DOHH2 (cell line): ENCODE data around the gene SMYD1.

Experiments used
- H3F3A ChIP-seq: fragments of 200-600 bp; sonication (generic), shearing (Covaris generic); 2 replicates; pipeline ENCODE4 v1.6.0; 2016; ENCODE audit warnings: antibody characterized with exemption, mild to moderate bottlenecking; ENCODE audit not compliant: control insufficient read depth, insufficient read depth
- H3K27ac ChIP-seq: fragments of 200-600 bp; sonication (generic); 2 replicates; pipeline ENCODE4 v1.5.1; 2014; ENCODE audit warnings: low read depth, mild to moderate bottlenecking, low read length, moderate library complexity
- H3K27me3 ChIP-seq: fragments of 200-600 bp; sonication (generic); 2 replicates; pipeline ENCODE4 v1.6.1; 2014; ENCODE audit warnings: mild to moderate bottlenecking, low read length, mixed read lengths; ENCODE audit not compliant: control insufficient read depth
- H3K36me3 ChIP-seq: fragments of 200-600 bp; sonication (generic); 2 replicates; pipeline ENCODE4 v1.6.1; 2014; ENCODE audit warnings: mild to moderate bottlenecking, low read length, moderate library complexity, mixed read lengths; ENCODE audit not compliant: control insufficient read depth
- H3K4me1 ChIP-seq: fragments of 200-600 bp; sonication (generic); 2 replicates; pipeline ENCODE4 v1.6.1; 2014; ENCODE audit warnings: mild to moderate bottlenecking, low read length, mixed read lengths; ENCODE audit not compliant: control insufficient read depth
- H3K4me2 ChIP-seq: fragments of 200-600 bp; sonication (generic); 2 replicates; pipeline ENCODE4 v1.6.0; 2014; ENCODE audit warnings: mild to moderate bottlenecking, low read length, moderate library complexity
- H3K4me3 ChIP-seq: fragments of 200-600 bp; sonication (generic); 2 replicates; pipeline ENCODE4 v1.5.1; 2014; ENCODE audit warnings: mild to moderate bottlenecking, low read length, mixed read lengths
- H3K79me2 ChIP-seq: fragments of 200-600 bp; sonication (generic); 2 replicates; pipeline ENCODE4 v1.6.1; 2014; ENCODE audit warnings: mild to moderate bottlenecking, low read length, mixed read lengths; ENCODE audit not compliant: control insufficient read depth
- H3K9me2 ChIP-seq: fragments of 200-600 bp; sonication (generic); replicated peaks from 2 replicates; pipeline ENCODE4 v1.6.1; 2014; ENCODE audit warnings: mild to moderate bottlenecking, low read length, mixed read lengths; ENCODE audit not compliant: control insufficient read depth
- H3K9me3 ChIP-seq: fragments of 200-600 bp; sonication (generic); 2 replicates; pipeline ENCODE4 v1.6.1; 2014; ENCODE audit warnings: antibody characterized with exemption, low read length, mixed read lengths; ENCODE audit not compliant: control insufficient read depth, insufficient read depth
- H4K20me1 ChIP-seq: fragments of 200-600 bp; sonication (generic); 2 replicates; pipeline ENCODE4 v1.6.0; 2014; ENCODE audit warnings: low read depth, mild to moderate bottlenecking, antibody characterized with exemption, low read length, moderate library complexity; ENCODE audit not compliant: control insufficient read depth, insufficient read depth
- EZH2phosphoT487 ChIP-seq: fragments of 200-600 bp; sonication (generic); IDR thresholded peaks from 2 replicates; pipeline ENCODE4 v1.6.1; 2017; ENCODE audit warnings: borderline replicate concordance, mild to moderate bottlenecking, antibody characterized with exemption, low read length, moderate library complexity, mixed read lengths
- TF ChIP-seq, protein P1 (sequence below): fragments of 200-600 bp; sonication (generic); IDR thresholded peaks from one replicate; pipeline ENCODE4 v1.5.1; 2014; ENCODE audit warnings: antibody characterized with exemption, mild to moderate bottlenecking, low read depth, low read length; ENCODE audit not compliant: poor library complexity, severe bottlenecking

The SMYD1 gene

DNA sequence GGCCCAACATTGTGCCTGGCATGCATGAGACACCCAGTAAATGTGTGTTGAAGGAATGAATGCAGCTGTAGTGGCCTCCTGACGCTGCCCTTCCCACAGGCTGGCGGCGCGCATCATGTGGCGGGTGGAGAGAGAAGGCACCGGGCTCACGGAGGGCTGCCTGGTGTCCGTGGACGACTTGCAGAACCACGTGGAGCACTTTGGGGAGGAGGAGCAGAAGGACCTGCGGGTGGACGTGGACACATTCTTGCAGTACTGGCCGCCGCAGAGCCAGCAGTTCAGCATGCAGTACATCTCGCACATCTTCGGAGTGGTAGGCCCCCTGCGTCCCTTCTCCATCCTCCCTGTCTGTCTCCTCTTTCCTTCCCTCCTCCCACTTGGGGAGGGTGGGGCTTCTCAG, 20.1 kb downstream of the SMYD1 start:
- no peaks in the 10 kb centered on the region for H3K4me1 ChIP-seq
- no peaks in the 10 kb centered on the region for H3K9me3 ChIP-seq
- H3K79me2 ChIP-seq, result no peaks in the 10 kb centered on the region
- no peaks in the 10 kb centered on the region for H3F3A ChIP-seq
- H3K4me3 ChIP-seq, result no peak overlapping the region
- H3K36me3 ChIP-seq, result no peaks in the 10 kb centered on the region
- H3K27ac ChIP-seq, result no peak overlapping the region
- no peak overlapping the region for H3K4me2 ChIP-seq
- H3K27me3 ChIP-seq, result no peaks in the 10 kb centered on the region
- TF ChIP-seq, protein P1, sequence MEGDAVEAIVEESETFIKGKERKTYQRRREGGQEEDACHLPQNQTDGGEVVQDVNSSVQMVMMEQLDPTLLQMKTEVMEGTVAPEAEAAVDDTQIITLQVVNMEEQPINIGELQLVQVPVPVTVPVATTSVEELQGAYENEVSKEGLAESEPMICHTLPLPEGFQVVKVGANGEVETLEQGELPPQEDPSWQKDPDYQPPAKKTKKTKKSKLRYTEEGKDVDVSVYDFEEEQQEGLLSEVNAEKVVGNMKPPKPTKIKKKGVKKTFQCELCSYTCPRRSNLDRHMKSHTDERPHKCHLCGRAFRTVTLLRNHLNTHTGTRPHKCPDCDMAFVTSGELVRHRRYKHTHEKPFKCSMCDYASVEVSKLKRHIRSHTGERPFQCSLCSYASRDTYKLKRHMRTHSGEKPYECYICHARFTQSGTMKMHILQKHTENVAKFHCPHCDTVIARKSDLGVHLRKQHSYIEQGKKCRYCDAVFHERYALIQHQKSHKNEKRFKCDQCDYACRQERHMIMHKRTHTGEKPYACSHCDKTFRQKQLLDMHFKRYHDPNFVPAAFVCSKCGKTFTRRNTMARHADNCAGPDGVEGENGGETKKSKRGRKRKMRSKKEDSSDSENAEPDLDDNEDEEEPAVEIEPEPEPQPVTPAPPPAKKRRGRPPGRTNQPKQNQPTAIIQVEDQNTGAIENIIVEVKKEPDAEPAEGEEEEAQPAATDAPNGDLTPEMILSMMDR, result no peak
- TF ChIP-seq EZH2phosphoT487, result no peak
- no peaks in the 10 kb centered on the region for H4K20me1 ChIP-seq
- H3K9me2 ChIP-seq, result no peaks in the 10 kb centered on the region

DNA sequence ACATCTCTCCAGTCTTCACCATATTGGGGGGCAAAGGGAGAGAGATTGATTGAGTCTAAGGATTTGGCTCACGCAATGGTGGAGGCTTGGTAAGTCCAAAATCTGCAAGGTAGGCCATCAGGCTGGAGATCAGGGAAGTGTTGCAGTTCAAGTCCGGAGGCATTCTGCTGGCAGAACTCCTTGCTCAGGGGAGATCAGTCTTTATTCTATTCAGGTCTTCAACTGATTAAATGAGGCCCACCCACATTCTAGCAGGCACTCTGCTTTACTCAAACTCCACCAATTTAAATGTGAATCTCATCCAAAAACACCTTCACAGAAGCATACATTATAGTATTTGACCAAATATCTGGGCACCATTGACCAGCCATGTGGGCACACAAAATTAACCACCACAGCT, 21.4 kb downstream of the SMYD1 start:
- no peaks in the 10 kb centered on the region for H3K79me2 ChIP-seq
- no peaks in the 10 kb centered on the region for H3F3A ChIP-seq
- H3K36me3 ChIP-seq, result no peaks in the 10 kb centered on the region
- no peaks in the 10 kb centered on the region for H3K4me1 ChIP-seq
- no peak overlapping the region for H3K4me3 ChIP-seq
- no peak for TF ChIP-seq EZH2phosphoT487
- TF ChIP-seq, protein P1, result no peak
- no peak overlapping the region for H3K4me2 ChIP-seq
- no peaks in the 10 kb centered on the region for H3K9me3 ChIP-seq
- H4K20me1 ChIP-seq, result no peaks in the 10 kb centered on the region
- no peaks in the 10 kb centered on the region for H3K27me3 ChIP-seq
- no peak overlapping the region for H3K27ac ChIP-seq
- H3K9me2 ChIP-seq, result no peaks in the 10 kb centered on the region

DNA sequence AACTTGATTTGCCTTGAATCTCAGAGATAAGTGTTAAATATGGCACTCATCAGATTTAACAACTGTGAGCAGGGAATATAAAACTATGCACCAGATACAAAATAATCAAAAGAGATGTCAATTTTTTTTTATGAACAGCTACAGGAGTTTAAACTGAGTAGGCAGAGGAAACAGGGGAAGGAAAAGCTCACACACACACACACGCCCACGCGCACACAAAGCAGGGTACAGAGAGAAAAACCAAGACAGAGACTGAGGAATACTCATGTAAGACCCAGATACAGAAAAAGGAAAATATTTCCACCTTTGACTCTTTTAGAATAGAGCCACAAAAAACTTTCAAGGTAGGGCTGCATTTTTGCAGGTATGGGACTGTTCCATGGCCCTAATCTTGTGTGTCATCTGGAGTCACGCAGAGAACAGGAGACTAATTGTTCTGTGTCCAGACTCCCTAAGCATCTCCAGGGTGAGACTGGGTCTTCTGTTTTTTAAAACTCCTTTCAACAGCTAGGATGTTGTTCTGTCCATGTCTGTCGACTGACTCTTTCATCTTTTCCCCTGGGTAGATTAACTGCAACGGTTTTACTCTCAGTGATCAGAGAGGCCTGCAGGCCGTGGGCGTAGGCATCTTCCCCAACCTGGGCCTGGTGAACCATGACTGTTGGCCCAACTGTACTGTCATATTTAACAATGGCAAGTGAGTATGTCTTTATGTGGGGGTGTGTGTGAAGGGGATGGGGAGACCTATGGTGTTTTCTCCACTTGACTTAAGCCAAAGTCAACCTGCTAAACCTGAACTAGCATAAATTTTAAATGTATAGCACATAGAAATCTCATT, 23.0 kb downstream of the SMYD1 start:
- H3K4me3 ChIP-seq, result no peak overlapping the region
- TF ChIP-seq, protein P1, result no peak
- no peak for TF ChIP-seq EZH2phosphoT487
- no peaks in the 10 kb centered on the region for H3K79me2 ChIP-seq
- no peaks in the 10 kb centered on the region for H3K9me3 ChIP-seq
- H3F3A ChIP-seq, result no peaks in the 10 kb centered on the region
- no peaks in the 10 kb centered on the region for H3K4me1 ChIP-seq
- no peak overlapping the region for H3K4me2 ChIP-seq
- no peaks in the 10 kb centered on the region for H4K20me1 ChIP-seq
- no peak overlapping the region for H3K27ac ChIP-seq
- 0 out of 2 replicates have a peak, but pooled peaks cover under 1% of the 10 kb centered on the region for H3K27me3 ChIP-seq
- no peaks in the 10 kb centered on the region for H3K36me3 ChIP-seq
- H3K9me2 ChIP-seq, result no peaks in the 10 kb centered on the region
